Testis (tissue), 2 donors: ENCODE results near the gene DCAKD.

Experiments
- CTCF ChIP-seq, 3 experiments: fragments of 450-650 bp in 2 of 3; fragments of 200-600 bp in 1 of 3; sonication (generic) in 1 of 3; IDR thresholded peaks; one replicate each; pipeline ENCODE4 v1.5.1; 2016 to 2019; ENCODE audit warnings: antibody characterized with exemption in 3 of 3, mild to moderate bottlenecking in 2 of 3, moderate library complexity in 1 of 3
- POLR2A ChIP-seq: fragments of 450-650 bp; IDR thresholded peaks from one replicate; pipeline ENCODE4 v1.6.1; 2017; ENCODE audit warnings: antibody characterized with exemption, mild to moderate bottlenecking, moderate library complexity

GRCh38 chr17:45031231-45032173 is 19.9 kb downstream of the DCAKD start:
- TF ChIP-seq CTCF (IDR thresholded peaks at IDR 0.05) = no peak
- no peak for TF ChIP-seq POLR2A
